CD14-positive monocyte (primary cell): ENCODE results near the gene PREX1. TPM values are rescaled to one million over a fixed set of nuclear protein-coding genes. Genes with fewer than 3 reads are reported as not detected.
"Not testable (repeated sequence)": the region's sequence is repeated elsewhere in the genome, so short reads cannot be mapped to it uniquely, and the experiment has no call there.

ENCODE experiments used
- DNase-seq, 3 donors: peaks; one replicate each; pipeline ENCODE4 v3.0.0-alpha.2; 2011 to 2022
- H2AFZ ChIP-seq: 2 replicates; pipeline ENCODE4 v1.6.0; 2012; ENCODE audit warnings: mild to moderate bottlenecking, low read depth, low read length, inconsistent platforms; ENCODE audit not compliant: insufficient read depth, poor library complexity, severe bottlenecking
- H3K27ac ChIP-seq, 2 donors: 1 replicate in 1 of 2; 2 replicates in 1 of 2; pipeline ENCODE4 v1.5.1; 2012 to 2013; ENCODE audit warnings: low read length in 2 of 2, control low read depth in 1 of 2, inconsistent platforms in 1 of 2, low read depth in 1 of 2, mild to moderate bottlenecking in 1 of 2
- H3K27me3 ChIP-seq, 2 donors: one replicate each; pipeline versions ENCODE4 v1.6.0 to v1.6.1; 2011 to 2013; ENCODE audit warnings: low read length in 2 of 2; ENCODE audit not compliant: control insufficient read depth in 2 of 2, insufficient read depth in 2 of 2
- H3K36me3 ChIP-seq, 2 donors: replicated peaks in 1 of 2; 1 replicate in 1 of 2; 2 replicates in 1 of 2; pipeline versions ENCODE4 v1.5.1 to v1.6.1; 2012 to 2013; ENCODE audit warnings: low read length in 2 of 2, control low read depth in 1 of 2, inconsistent platforms in 1 of 2, mild to moderate bottlenecking in 1 of 2; ENCODE audit not compliant: insufficient read depth in 2 of 2, control insufficient read depth in 1 of 2
- H3K4me1 ChIP-seq, 2 donors: 1 replicate in 1 of 2; 2 replicates in 1 of 2; pipeline versions ENCODE4 v1.5.1 to v1.6.1; 2012 to 2013; ENCODE audit warnings: low read length in 2 of 2, control low read depth in 1 of 2, inconsistent platforms in 1 of 2, mild to moderate bottlenecking in 1 of 2, moderate library complexity in 1 of 2; ENCODE audit not compliant: insufficient read depth in 2 of 2, control insufficient read depth in 1 of 2
- H3K4me2 ChIP-seq: replicated peaks from 2 replicates; pipeline ENCODE3; 2012; ENCODE audit warnings: low read length, moderate library complexity, mild to moderate bottlenecking; ENCODE audit not compliant: poor library complexity, severe bottlenecking; ENCODE audit errors: extremely low read depth
- H3K4me3 ChIP-seq, 3 experiments: fragments of 200-600 bp in 1 of 3; sonication (generic) in 1 of 3; replicated peaks in 1 of 3; 1 replicate in 2 of 3; 2 replicates in 1 of 3; pipeline ENCODE4 v1.5.1; 2011 to 2013; ENCODE audit warnings: low read length in 3 of 3, mild to moderate bottlenecking in 3 of 3, control low read depth in 2 of 3, low read depth in 2 of 3, inconsistent platforms in 1 of 3, moderate library complexity in 1 of 3
- H3K79me2 ChIP-seq: 2 replicates; pipeline ENCODE4 v1.6.0; 2012; ENCODE audit warnings: mild to moderate bottlenecking, control low read depth, inconsistent platforms, low read length, moderate library complexity; ENCODE audit not compliant: insufficient read depth
- H3K9ac ChIP-seq: 2 replicates; pipeline ENCODE4 v1.6.0; 2017; ENCODE audit warnings: low read length, mild to moderate bottlenecking; ENCODE audit not compliant: insufficient read depth, poor library complexity, severe bottlenecking
- H3K9me3 ChIP-seq, 2 donors: replicated peaks in 1 of 2; 1 replicate in 1 of 2; 2 replicates in 1 of 2; pipeline versions ENCODE4 v1.5.1 to v1.6.1; 2012 to 2013; ENCODE audit warnings: low read length in 2 of 2, control low read depth in 1 of 2; ENCODE audit not compliant: control insufficient read depth in 1 of 2, insufficient read depth in 1 of 2
- H4K20me1 ChIP-seq: 2 replicates; pipeline ENCODE4 v1.6.0; 2012; ENCODE audit warnings: mild to moderate bottlenecking, low read length, control low read depth, moderate library complexity; ENCODE audit not compliant: insufficient read depth
- H3K27ac Mint-ChIP-seq, 7 donors: one replicate each; pipeline ENCODE4 v1.8.0; 2020; ENCODE audit warnings: mild to moderate bottlenecking in 7 of 7, mixed read lengths in 7 of 7, moderate library complexity in 6 of 7, inconsistent platforms in 2 of 7
- H3K27me3 Mint-ChIP-seq, 3 donors: one replicate each; pipeline ENCODE4 v1.8.0; 2021 to 2022; ENCODE audit warnings: low read depth in 3 of 3, mild to moderate bottlenecking in 3 of 3, mixed read lengths in 3 of 3, moderate library complexity in 3 of 3, inconsistent platforms in 1 of 3
- H3K36me3 Mint-ChIP-seq, 2 donors: one replicate each; pipeline ENCODE4 v1.8.0; 2020; ENCODE audit warnings: mixed read lengths in 2 of 2, inconsistent platforms in 1 of 2, mild to moderate bottlenecking in 1 of 2
- H3K4me1 Mint-ChIP-seq: one replicate; pipeline ENCODE4 v1.8.0; 2020; ENCODE audit warnings: mild to moderate bottlenecking, mixed read lengths
- H3K4me3 Mint-ChIP-seq, 2 donors: one replicate each; pipeline ENCODE4 v1.8.0; 2020; ENCODE audit warnings: mild to moderate bottlenecking in 2 of 2, mixed read lengths in 2 of 2, moderate library complexity in 1 of 2
- H3K9me3 Mint-ChIP-seq, 7 donors: one replicate each; pipeline ENCODE4 v1.8.0; 2020 to 2022; ENCODE audit warnings: mixed read lengths in 7 of 7, mild to moderate bottlenecking in 6 of 7, moderate library complexity in 6 of 7, inconsistent platforms in 2 of 7
- WGBS: methylation state at CpG from one replicate; pipeline ENCODE4 v1.1.5; 2013; ENCODE audit warnings: missing lambda C conversion rate; ENCODE audit not compliant: insufficient coverage; 5-methylcytosine and 5-hydroxymethylcytosine counted together
- intact Hi-C, 2 donors: fragments of 100-400 bp; cut with micrococcal nuclease; formaldehyde crosslinking; loops; one replicate each; pipeline versions ENCODE4 v1.15.0 to v1.15.1; 2023
- polyA plus RNA-seq, 3 donors: library from polyadenylated mRNA; depleted of rRNA in 1 of 3; unstranded in 2 of 3; stranded (reverse) in 1 of 3; fragments of 300-500 nt in 2 of 3; fragments of >200 nt in 1 of 3; fragmentation: Illumina TruSeq in 2 of 3; gene quantifications; 1 replicate in 2 of 3; 2 replicates in 1 of 3; pipeline ENCODE4 v1.2.3, GENCODE V29; 2012 to 2021
- TF ChIP-seq, protein P1 (sequence below): fragments of 200-600 bp; IDR thresholded peaks from one replicate; pipeline ENCODE4 v1.8.0; 2022; ENCODE audit warnings: antibody characterized with exemption, mild to moderate bottlenecking

PREX1 gene
- polyA plus RNA-seq, 3 donors: 24.3 to 114 (median 27.5) TPM

- Mint-ChIP-seq H3K9me3 (peaks cover 0 to 5% (median 0%) of the 10 kb centered on the region in 7 donors), H3K4me3 (no peak overlapping the region), H3K36me3 (no peaks in the 10 kb centered on the region), H3K4me1 (no peaks in the 10 kb centered on the region), H3K27me3 (peaks cover 4 to 6% (median 5%) of the 10 kb centered on the region in 3 donors), H3K27ac (no peak overlapping the region)
- Histone ChIP-seq H3K79me2 (no peaks in the 10 kb centered on the region), H3K9me3 (no peaks in the 10 kb centered on the region), H3K27me3 (no peaks in the 10 kb centered on the region), H3K36me3 (no peaks in the 10 kb centered on the region), H3K9ac (no peak overlapping the region), H3K4me3 (no peak overlapping the region), H3K4me2 (no peak overlapping the region), H4K20me1 (no peaks in the 10 kb centered on the region), H3K27ac (no peak overlapping the region), H2AFZ (no peak overlapping the region), H3K4me1 (no peaks in the 10 kb centered on the region)
- WGBS: 100% methylated on average over 6 of the region's 11 CpGs
- no peak for DNase-seq
- intact Hi-C loops: no loop called here
- TF ChIP-seq, protein P1, sequence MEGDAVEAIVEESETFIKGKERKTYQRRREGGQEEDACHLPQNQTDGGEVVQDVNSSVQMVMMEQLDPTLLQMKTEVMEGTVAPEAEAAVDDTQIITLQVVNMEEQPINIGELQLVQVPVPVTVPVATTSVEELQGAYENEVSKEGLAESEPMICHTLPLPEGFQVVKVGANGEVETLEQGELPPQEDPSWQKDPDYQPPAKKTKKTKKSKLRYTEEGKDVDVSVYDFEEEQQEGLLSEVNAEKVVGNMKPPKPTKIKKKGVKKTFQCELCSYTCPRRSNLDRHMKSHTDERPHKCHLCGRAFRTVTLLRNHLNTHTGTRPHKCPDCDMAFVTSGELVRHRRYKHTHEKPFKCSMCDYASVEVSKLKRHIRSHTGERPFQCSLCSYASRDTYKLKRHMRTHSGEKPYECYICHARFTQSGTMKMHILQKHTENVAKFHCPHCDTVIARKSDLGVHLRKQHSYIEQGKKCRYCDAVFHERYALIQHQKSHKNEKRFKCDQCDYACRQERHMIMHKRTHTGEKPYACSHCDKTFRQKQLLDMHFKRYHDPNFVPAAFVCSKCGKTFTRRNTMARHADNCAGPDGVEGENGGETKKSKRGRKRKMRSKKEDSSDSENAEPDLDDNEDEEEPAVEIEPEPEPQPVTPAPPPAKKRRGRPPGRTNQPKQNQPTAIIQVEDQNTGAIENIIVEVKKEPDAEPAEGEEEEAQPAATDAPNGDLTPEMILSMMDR: no peak
Measured at GRCh38 chr20:48599748-48600469, 227.9 kb downstream of the PREX1 start.

- intact Hi-C loops: no loop called here
- no peak overlapping the region for H3K27ac Mint-ChIP-seq
- Histone ChIP-seq H3K9ac (no peak overlapping the region), H3K27me3 (no peaks in the 10 kb centered on the region), H3K36me3 (no peaks in the 10 kb centered on the region), H3K4me1 (no peaks in the 10 kb centered on the region), H3K27ac (no peak overlapping the region), H3K79me2 (no peaks in the 10 kb centered on the region), H2AFZ (no peak overlapping the region), H3K9me3 (no peaks in the 10 kb centered on the region), H4K20me1 (no peaks in the 10 kb centered on the region), H3K4me3 (no peak overlapping the region), H3K4me2 (no peak overlapping the region)
- H3K27me3 Mint-ChIP-seq: peaks cover 3 to 4% (median 4%) of the 10 kb centered on the region in 3 donors
- TF ChIP-seq, protein P1: no peak
- H3K36me3 Mint-ChIP-seq: no peaks in the 10 kb centered on the region
- H3K9me3 Mint-ChIP-seq: peaks cover 0 to 5% (median 0%) of the 10 kb centered on the region in 7 donors
- no peak overlapping the region for H3K4me3 Mint-ChIP-seq
- H3K4me1 Mint-ChIP-seq: no peaks in the 10 kb centered on the region
- no peak for DNase-seq
- 91% methylated on average over 6 of the region's 7 CpGs for WGBS
Measured at GRCh38 chr20:48599106-48599747, 228.6 kb downstream of the PREX1 start.

DNA sequence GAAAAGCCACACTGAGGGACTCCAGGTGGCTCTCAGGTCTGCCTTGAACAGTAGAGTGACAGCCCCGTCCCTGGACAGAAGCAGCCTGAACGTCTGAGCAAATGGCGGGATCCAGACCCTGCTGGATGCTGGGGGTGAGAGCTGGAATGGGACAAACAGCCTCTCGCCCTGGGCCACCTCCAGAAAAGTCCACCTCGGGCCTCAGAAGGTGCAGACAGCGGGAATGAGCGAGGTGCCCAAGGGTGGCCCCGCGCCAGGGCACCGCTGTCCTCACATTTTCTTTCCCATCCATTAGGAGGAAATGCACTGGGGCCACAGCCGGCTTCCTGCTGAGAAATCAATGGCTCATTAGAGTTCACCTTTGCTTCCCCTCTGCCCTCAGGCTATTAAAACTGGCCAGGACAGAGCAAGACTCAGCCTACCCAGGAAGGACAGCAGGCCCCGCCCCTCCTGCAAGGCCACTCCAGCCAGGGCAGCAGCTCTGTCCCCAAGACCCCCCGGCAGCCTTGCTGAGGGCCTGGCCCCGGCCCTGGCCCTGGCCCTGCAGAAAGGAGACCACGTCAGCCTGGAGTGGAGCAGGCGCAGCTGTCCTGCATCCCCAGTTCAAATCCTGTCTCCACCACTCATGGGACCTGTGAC, 229.4 kb downstream of the PREX1 start:
- H3K4me3 ChIP-seq, DNase-seq, H3K9ac ChIP-seq, H3K36me3 Mint-ChIP-seq, H2AFZ ChIP-seq, H3K27me3 ChIP-seq, H3K36me3 ChIP-seq, H3K9me3 Mint-ChIP-seq, H3K27ac Mint-ChIP-seq, H4K20me1 ChIP-seq, H3K4me2 ChIP-seq, H3K4me1 Mint-ChIP-seq, H3K4me3 Mint-ChIP-seq, H3K4me1 ChIP-seq, H3K79me2 ChIP-seq, H3K9me3 ChIP-seq, H3K27me3 Mint-ChIP-seq, H3K27ac ChIP-seq, intact Hi-C loops: not testable (repeated sequence)
- 90% methylated on average over 10 of the region's 16 CpGs for WGBS
